Activated CD4-positive, alpha-beta T cell treated with anti-CD3 and anti-CD28 coated beads for 48 hours (primary cell): ENCODE results near the gene SHROOM4.

Experiments used
- DNase-seq: peaks from one replicate; pipeline ENCODE4 v3.0.0-alpha.2; 2020

Gene SHROOM4

GRCh38 chrX:50705042-50705441, 109.0 kb downstream of the SHROOM4 start:
- no peak for DNase-seq

- DNase-seq: no peak
These were observed 109.6 kb downstream of the SHROOM4 start for GRCh38 chrX:50704360-50704759.

GRCh38 chrX:50700921-50701320, 113.1 kb downstream of the SHROOM4 start:
- no peak for DNase-seq

GRCh38 chrX:50698944-50699343, 115.0 kb downstream of the SHROOM4 start:
- no peak for DNase-seq

GRCh38 chrX:50697691-50698090, 116.3 kb downstream of the SHROOM4 start:
- DNase-seq: no peak

GRCh38 chrX:50691820-50692219, 122.2 kb downstream of the SHROOM4 start:
- DNase-seq: peak; percentile 3

GRCh38 chrX:50684871-50685270, 129.1 kb downstream of the SHROOM4 start:
- no peak for DNase-seq

GRCh38 chrX:50680990-50681389, 133.0 kb downstream of the SHROOM4 start:
- DNase-seq: no peak

- no peak for DNase-seq
These were observed 136.2 kb downstream of the SHROOM4 start for GRCh38 chrX:50677789-50678188.

GRCh38 chrX:50671661-50672060, 142.3 kb downstream of the SHROOM4 start:
- DNase-seq: no peak

- DNase-seq: no peak
These were observed 145.1 kb downstream of the SHROOM4 start for GRCh38 chrX:50668860-50669259.

GRCh38 chrX:50648156-50648555, 165.8 kb downstream of the SHROOM4 start:
- no peak for DNase-seq

GRCh38 chrX:50644496-50644895, 169.5 kb downstream of the SHROOM4 start:
- DNase-seq: no peak

- DNase-seq: no peak
These were observed 170.4 kb downstream of the SHROOM4 start for GRCh38 chrX:50643525-50644137.

- DNase-seq: no peak
These were observed 175.9 kb downstream of the SHROOM4 start for GRCh38 chrX:50638123-50638522.

GRCh38 chrX:50635817-50636365, 178.1 kb downstream of the SHROOM4 start:
- DNase-seq: no peak

GRCh38 chrX:50635162-50635561, 178.8 kb downstream of the SHROOM4 start:
- DNase-seq: no peak

- DNase-seq: no peak
These were observed 184.2 kb downstream of the SHROOM4 start for GRCh38 chrX:50629774-50630173.

- no peak for DNase-seq
These were observed 186.3 kb downstream of the SHROOM4 start for GRCh38 chrX:50627696-50628095.

GRCh38 chrX:50626432-50626831, 187.6 kb downstream of the SHROOM4 start:
- no peak for DNase-seq

- DNase-seq: no peak
These were observed 191.2 kb downstream of the SHROOM4 start for GRCh38 chrX:50622751-50623150.

GRCh38 chrX:50618788-50619558, 195.0 kb downstream of the SHROOM4 start:
- no peak for DNase-seq

GRCh38 chrX:50617183-50617582, 196.8 kb downstream of the SHROOM4 start:
- DNase-seq: no peak

- no peak for DNase-seq
These were observed 198.3 kb downstream of the SHROOM4 start for GRCh38 chrX:50615570-50616158.
